HepG2 (cell line): ENCODE data around the gene RABEP2. TPM values are rescaled to one million over a fixed set of nuclear protein-coding genes. Genes with fewer than 3 reads are reported as not detected.

Experiments
- CENPT ChIP-seq: sonication (generic); formaldehyde crosslinking; IDR thresholded peaks from 2 replicates; pipeline ENCODE4 v1.8.0; 2022; ENCODE audit warnings: low read depth, mild to moderate bottlenecking, moderate library complexity, missing genetic modification reagents
- CHD4 ChIP-seq: fragments of 200-600 bp; sonication (generic); IDR thresholded peaks from 2 replicates; pipeline ENCODE4 v1.7.0; 2017; ENCODE audit warnings: mild to moderate bottlenecking, low read length, borderline replicate concordance
- DNMT3B ChIP-seq: conservative IDR thresholded peaks from 2 replicates; pipeline ENCODE4 v1.6.1; 2016; ENCODE audit warnings: missing biosample characterization, control low read depth
- DPF2 ChIP-seq: sonication (generic); formaldehyde crosslinking; IDR thresholded peaks from 2 replicates; pipeline ENCODE4 v1.4.0; 2020; ENCODE audit warnings: mild to moderate bottlenecking, low read depth, missing genetic modification reagents, borderline replicate concordance
- FOXP4 ChIP-seq: sonication (generic); formaldehyde crosslinking; IDR thresholded peaks from 2 replicates; pipeline ENCODE4 v1.4.0; 2020; ENCODE audit warnings: missing genetic modification reagents
- GZF1 ChIP-seq: sonication (generic); formaldehyde crosslinking; IDR thresholded peaks from 2 replicates; pipeline ENCODE4 v1.5.1; 2020; ENCODE audit warnings: mild to moderate bottlenecking, missing genetic modification reagents
- HDAC2 ChIP-seq: sonication (generic); formaldehyde crosslinking; IDR thresholded peaks from 2 replicates; pipeline ENCODE4 v1.4.0; 2020; ENCODE audit warnings: missing genetic modification reagents
- HMG20B ChIP-seq: conservative IDR thresholded peaks from 2 replicates; pipeline ENCODE4 v1.6.1; 2016; ENCODE audit warnings: missing genetic modification reagents, missing compliant biosample characterization
- HOXA3 ChIP-seq: sonication (generic); formaldehyde crosslinking; IDR thresholded peaks from 2 replicates; pipeline ENCODE4 v1.5.0; 2020; ENCODE audit warnings: missing genetic modification reagents
- IRF2 ChIP-seq: IDR thresholded peaks from 2 replicates; pipeline ENCODE4 v1.6.1; 2018; ENCODE audit warnings: missing genetic modification reagents, missing compliant biosample characterization
- NFRKB ChIP-seq: fragments of 450-650 bp; IDR thresholded peaks from 2 replicates; pipeline ENCODE4 v1.6.1; 2017
- PHB2 ChIP-seq: fragments of 450-650 bp; IDR thresholded peaks from 2 replicates; pipeline ENCODE4 v1.6.1; 2018; ENCODE audit not compliant: partially characterized antibody
- POLR2AphosphoS5 ChIP-seq: IDR thresholded peaks from 2 replicates; pipeline ENCODE4 v1.6.1; 2012; ENCODE audit warnings: low read depth, low read length
- SCMH1 ChIP-seq: sonication (generic); formaldehyde crosslinking; IDR thresholded peaks from 2 replicates; pipeline ENCODE4 v1.9.0; 2021; ENCODE audit warnings: missing genetic modification reagents, mild to moderate bottlenecking, borderline replicate concordance
- SP5 ChIP-seq: IDR thresholded peaks from 2 replicates; pipeline ENCODE4 v1.6.1; 2016; ENCODE audit warnings: low read depth, borderline replicate concordance
- TAF15 ChIP-seq: fragments of 200-400 bp; formaldehyde crosslinking; IDR thresholded peaks from one replicate; pipeline ENCODE4 v1.6.1; 2018; ENCODE audit warnings: mild to moderate bottlenecking, low read depth, low read length; ENCODE audit not compliant: poor library complexity, severe bottlenecking
- ZNF230 ChIP-seq: sonication (generic); formaldehyde crosslinking; IDR thresholded peaks from 2 replicates; pipeline ENCODE4 v1.4.0; 2020; ENCODE audit warnings: mild to moderate bottlenecking, missing genetic modification reagents
- ZNF563 ChIP-seq: sonication (generic); formaldehyde crosslinking; IDR thresholded peaks from 2 replicates; pipeline ENCODE4 v1.8.0; 2022; ENCODE audit warnings: mild to moderate bottlenecking, moderate library complexity, missing genetic modification reagents
- ZNF816 ChIP-seq: sonication (generic); formaldehyde crosslinking; IDR thresholded peaks from 2 replicates; pipeline ENCODE4 v1.8.0; 2022; ENCODE audit warnings: missing genetic modification reagents, mild to moderate bottlenecking, borderline replicate concordance
- ZXDC ChIP-seq: sonication (generic); formaldehyde crosslinking; IDR thresholded peaks from 2 replicates; pipeline ENCODE4 v1.5.0; 2020; ENCODE audit warnings: mild to moderate bottlenecking, missing genetic modification reagents
- polyA plus RNA-seq, 8 experiments: library from polyadenylated mRNA; depleted of rRNA in 3 of 8; stranded (reverse) in 7 of 8; unstranded in 1 of 8; fragments of >200 nt; fragmentation: Illumina TruSeq in 4 of 8; extraction: Trizol in 4 of 8; gene quantifications; 2 replicates each; pipeline versions ENCODE4 v1.2.1 to v1.2.3, GENCODE V29; 2011 to 2016; ENCODE audit warnings: low read depth in 4 of 8, missing spikeins in 1 of 8, mixed read lengths in 1 of 8; ENCODE audit not compliant: insufficient read depth in 1 of 8
- total RNA-seq, 5 experiments: library from RNA; depleted of rRNA; stranded (reverse); fragments of >200 nt; fragmentation: Illumina TruSeq; extraction: Trizol; gene quantifications; 2 replicates each; pipeline ENCODE4 v1.2.3, GENCODE V29; 2016; ENCODE audit warnings: low read depth in 1 of 5
- TF ChIP-seq, protein P1 (sequence below): sonication (generic); formaldehyde crosslinking; IDR thresholded peaks from 2 replicates; pipeline ENCODE4 v1.8.1; 2023; ENCODE audit warnings: mild to moderate bottlenecking, inconsistent platforms, moderate library complexity, missing genetic modification reagents, borderline replicate concordance
- TF ChIP-seq, protein P2 (sequence below): sonication (generic); formaldehyde crosslinking; IDR thresholded peaks from 2 replicates; pipeline ENCODE4 v1.4.0; 2020; ENCODE audit warnings: mild to moderate bottlenecking, missing genetic modification reagents
- TF ChIP-seq, protein P3 (sequence below): sonication (generic); formaldehyde crosslinking; IDR thresholded peaks from 2 replicates; pipeline ENCODE4 v1.5.0; 2020; ENCODE audit warnings: missing genetic modification reagents

RABEP2 gene
- total and polyA plus RNA-seq, 2 of the 13 experiments (the other 11 are each of a cell fraction or from before 2014, with no cell fraction given) = 10.8 to 18.4 TPM

- TF ChIP-seq FOXP4 (CRISPR knock-in tag) (peak; percentile 78), ZNF816 (CRISPR knock-in tag) (no peak), NFRKB (no peak), PHB2 (no peak), CHD4 (no peak), DNMT3B (peak; percentile 97), HDAC2 (peak; percentile 99), HMG20B (CRISPR knock-in tag) (no peak), HOXA3 (peak; percentile 97), SCMH1 (CRISPR knock-in tag) (no peak), SP5 (CRISPR knock-in tag) (no peak), ZNF563 (CRISPR knock-in tag) (peak; percentile 60; the same call in 1 of the 2 replicates), GZF1 (no peak), CENPT (CRISPR knock-in tag) (peak; percentile 70; the same call in 1 of the 2 replicates), ZXDC (no peak), IRF2 (peak; percentile 90), DPF2 (CRISPR knock-in tag) (no peak), POLR2AphosphoS5 (peak; percentile 81), TAF15 (no peak), ZNF230 (CRISPR knock-in tag) (peak; percentile 98)
- TF ChIP-seq, protein P1, sequence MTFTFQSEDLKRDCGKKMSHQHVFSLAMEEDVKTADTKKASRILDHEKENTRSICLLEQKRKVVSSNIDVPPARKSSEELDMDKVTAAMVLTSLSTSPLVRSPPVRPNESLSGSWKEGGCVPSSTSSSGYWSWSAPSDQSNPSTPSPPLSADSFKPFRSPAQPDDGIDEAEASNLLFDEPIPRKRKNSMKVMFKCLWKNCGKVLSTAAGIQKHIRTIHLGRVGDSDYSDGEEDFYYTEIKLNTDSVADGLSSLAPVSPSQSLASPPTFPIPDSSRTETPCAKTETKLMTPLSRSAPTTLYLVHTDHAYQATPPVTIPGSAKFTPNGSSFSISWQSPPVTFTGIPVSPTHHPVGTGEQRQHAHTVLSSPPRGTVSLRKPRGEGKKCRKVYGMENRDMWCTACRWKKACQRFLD = peak; percentile 93
- TF ChIP-seq, protein P2, sequence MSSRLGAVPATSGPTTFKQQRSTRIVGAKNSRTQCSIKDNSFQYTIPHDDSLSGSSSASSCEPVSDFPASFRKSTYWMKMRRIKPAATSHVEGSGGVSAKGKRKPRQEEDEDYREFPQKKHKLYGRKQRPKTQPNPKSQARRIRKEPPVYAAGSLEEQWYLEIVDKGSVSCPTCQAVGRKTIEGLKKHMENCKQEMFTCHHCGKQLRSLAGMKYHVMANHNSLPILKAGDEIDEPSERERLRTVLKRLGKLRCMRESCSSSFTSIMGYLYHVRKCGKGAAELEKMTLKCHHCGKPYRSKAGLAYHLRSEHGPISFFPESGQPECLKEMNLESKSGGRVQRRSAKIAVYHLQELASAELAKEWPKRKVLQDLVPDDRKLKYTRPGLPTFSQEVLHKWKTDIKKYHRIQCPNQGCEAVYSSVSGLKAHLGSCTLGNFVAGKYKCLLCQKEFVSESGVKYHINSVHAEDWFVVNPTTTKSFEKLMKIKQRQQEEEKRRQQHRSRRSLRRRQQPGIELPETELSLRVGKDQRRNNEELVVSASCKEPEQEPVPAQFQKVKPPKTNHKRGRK (CRISPR knock-in tag) = no peak; the same call in 1 of the 2 replicates
- TF ChIP-seq, protein P3, sequence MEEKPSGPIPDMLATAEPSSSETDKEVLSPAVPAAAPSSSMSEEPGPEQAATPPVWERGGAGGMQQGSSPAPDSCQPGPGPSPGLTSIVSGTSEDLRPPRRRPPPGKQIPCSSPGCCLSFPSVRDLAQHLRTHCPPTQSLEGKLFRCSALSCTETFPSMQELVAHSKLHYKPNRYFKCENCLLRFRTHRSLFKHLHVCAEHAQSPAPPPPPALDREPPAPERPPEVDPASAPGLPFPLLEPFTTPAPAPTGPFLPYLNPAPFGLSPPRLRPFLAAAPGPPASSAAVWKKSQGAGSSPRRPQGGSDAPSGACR (CRISPR knock-in tag) = peak; percentile 79; the same call in 1 of the 2 replicates
Measured at GRCh38 chr16:28974437-28975157, 49.6 kb upstream of the RABEP2 start, which contains the start of gene SPNS1 (continued).
